Neutrophil (primary cell): ENCODE data around the gene SEC22C.

Experiments
- H3K27ac ChIP-seq: fragments of 200-600 bp; sonication (generic); 2 replicates; pipeline ENCODE4 v1.5.1; 2016; ENCODE audit warnings: mild to moderate bottlenecking, moderate library complexity
- H3K27me3 ChIP-seq: fragments of 200-600 bp; sonication (generic); 2 replicates; pipeline ENCODE4 v1.6.0; 2016; ENCODE audit warnings: mild to moderate bottlenecking
- H3K36me3 ChIP-seq: fragments of 200-600 bp; sonication (generic); 2 replicates; pipeline ENCODE4 v1.5.1; 2017
- H3K4me1 ChIP-seq, 2 experiments: fragments of 200-600 bp in 1 of 2; sonication (generic) in 1 of 2; 1 replicate in 1 of 2; 2 replicates in 1 of 2; pipeline versions ENCODE4 v1.5.1 to v1.6.1; 2013 to 2016; ENCODE audit warnings: low read depth in 1 of 2, low read length in 1 of 2, mild to moderate bottlenecking in 1 of 2, moderate library complexity in 1 of 2; ENCODE audit not compliant: control insufficient read depth in 1 of 2, insufficient read depth in 1 of 2
- H3K4me3 ChIP-seq, 2 experiments: fragments of 200-600 bp in 1 of 2; sonication (generic) in 1 of 2; 1 replicate in 1 of 2; 2 replicates in 1 of 2; pipeline ENCODE4 v1.5.1; 2013 to 2016; ENCODE audit warnings: low read depth in 1 of 2, low read length in 1 of 2, mild to moderate bottlenecking in 1 of 2, moderate library complexity in 1 of 2
- H3K9me3 ChIP-seq: fragments of 200-600 bp; sonication (generic); 2 replicates; pipeline ENCODE4 v1.5.1; 2016
- TF ChIP-seq, protein P1 (sequence below): fragments of 200-600 bp; sonication (generic); IDR thresholded peaks from 2 replicates; pipeline ENCODE4 v1.5.1; 2016; ENCODE audit warnings: antibody characterized with exemption

SEC22C gene

DNA sequence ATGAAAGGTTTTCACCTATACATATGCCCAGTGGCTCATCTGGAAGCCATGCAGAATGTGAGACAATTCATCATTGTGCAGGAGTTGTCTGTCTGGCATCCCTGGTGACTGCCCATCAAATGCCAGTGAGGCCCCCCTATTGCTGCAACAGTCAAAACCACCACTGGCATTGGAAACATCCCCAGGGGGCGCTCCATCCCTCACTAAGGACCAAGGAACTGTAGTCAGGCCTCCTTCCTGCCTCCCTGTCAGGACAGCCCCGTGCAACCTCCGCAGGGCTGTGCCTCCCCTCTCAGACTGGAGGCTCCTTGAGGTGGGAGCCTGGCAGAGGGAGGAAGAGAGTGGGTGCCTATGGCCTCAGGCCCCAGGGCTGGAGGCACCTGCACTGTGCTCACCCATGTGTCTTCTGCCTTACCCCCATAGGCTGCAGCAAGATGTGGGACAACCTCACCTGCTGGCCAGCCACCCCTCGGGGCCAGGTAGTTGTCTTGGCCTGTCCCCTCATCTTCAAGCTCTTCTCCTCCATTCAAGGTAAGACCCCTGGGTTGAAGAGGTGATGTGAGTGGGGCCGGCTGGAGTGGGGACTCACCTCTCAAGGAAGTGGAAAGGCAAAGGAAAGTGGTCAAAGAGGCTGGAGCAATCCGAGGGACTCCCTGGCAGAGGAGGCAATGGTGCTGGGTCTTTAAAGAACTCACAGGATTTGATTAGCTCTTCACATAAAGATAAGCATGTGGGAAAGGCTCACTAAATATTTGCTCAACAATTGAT lies 62.8 kb downstream of the SEC22C start:
- Histone ChIP-seq H3K4me1 (no peaks in the 10 kb centered on the region), H3K27me3 (no peaks in the 10 kb centered on the region), H3K4me3 (no peak overlapping the region), H3K36me3 (no peaks in the 10 kb centered on the region), H3K9me3 (no peaks in the 10 kb centered on the region), H3K27ac (no peak overlapping the region)
- TF ChIP-seq, protein P1, sequence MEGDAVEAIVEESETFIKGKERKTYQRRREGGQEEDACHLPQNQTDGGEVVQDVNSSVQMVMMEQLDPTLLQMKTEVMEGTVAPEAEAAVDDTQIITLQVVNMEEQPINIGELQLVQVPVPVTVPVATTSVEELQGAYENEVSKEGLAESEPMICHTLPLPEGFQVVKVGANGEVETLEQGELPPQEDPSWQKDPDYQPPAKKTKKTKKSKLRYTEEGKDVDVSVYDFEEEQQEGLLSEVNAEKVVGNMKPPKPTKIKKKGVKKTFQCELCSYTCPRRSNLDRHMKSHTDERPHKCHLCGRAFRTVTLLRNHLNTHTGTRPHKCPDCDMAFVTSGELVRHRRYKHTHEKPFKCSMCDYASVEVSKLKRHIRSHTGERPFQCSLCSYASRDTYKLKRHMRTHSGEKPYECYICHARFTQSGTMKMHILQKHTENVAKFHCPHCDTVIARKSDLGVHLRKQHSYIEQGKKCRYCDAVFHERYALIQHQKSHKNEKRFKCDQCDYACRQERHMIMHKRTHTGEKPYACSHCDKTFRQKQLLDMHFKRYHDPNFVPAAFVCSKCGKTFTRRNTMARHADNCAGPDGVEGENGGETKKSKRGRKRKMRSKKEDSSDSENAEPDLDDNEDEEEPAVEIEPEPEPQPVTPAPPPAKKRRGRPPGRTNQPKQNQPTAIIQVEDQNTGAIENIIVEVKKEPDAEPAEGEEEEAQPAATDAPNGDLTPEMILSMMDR = no peak

DNA sequence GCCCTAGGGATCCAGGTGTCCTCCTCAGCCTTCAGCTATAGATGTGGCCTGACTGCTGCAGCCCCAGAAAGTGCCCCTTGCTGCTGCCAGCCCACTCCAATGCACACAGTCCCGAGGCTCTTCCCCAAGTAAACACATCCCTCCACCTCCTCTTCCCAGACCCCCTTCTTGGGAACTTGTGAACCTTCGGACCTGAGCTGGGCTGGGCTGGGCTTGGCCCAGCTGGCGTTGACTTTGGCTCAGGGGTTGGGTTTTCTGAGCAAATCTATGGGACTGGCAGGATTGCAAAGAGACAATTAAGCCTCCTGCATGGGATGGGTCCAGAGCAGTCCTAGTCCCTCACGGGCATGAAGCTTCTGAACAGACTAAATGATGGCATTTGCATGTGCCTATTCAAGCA lies 64.7 kb downstream of the SEC22C start:
- H3K4me1 ChIP-seq = no peaks in the 10 kb centered on the region
- no peaks in the 10 kb centered on the region for H3K27me3 ChIP-seq
- H3K36me3 ChIP-seq = no peaks in the 10 kb centered on the region
- no peak overlapping the region for H3K4me3 ChIP-seq
- no peak overlapping the region for H3K27ac ChIP-seq
- no peaks in the 10 kb centered on the region for H3K9me3 ChIP-seq
- TF ChIP-seq, protein P1 = no peak

DNA sequence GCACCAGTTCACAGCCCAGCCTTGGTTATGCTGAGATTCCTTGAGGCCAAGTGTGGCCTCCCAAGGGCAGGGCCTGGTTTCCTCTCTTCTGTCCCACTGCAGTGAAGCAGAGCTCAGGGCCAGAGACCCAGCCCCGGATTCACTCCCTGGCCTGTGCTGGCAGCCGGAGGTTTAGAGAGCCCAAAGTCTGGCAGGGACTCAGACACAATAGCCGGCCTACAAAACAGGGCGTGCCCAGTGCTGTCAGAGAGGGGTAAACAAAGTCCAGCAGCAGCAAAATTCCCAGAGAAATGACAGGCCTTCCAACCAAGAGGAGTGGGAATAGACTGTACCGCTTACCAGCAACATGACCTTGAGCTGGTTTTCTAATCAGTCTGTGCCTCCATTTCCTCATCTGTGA lies 65.3 kb downstream of the SEC22C start:
- Histone ChIP-seq H3K36me3 (no peaks in the 10 kb centered on the region), H3K27ac (no peak overlapping the region), H3K4me3 (no peak overlapping the region), H3K27me3 (no peaks in the 10 kb centered on the region), H3K9me3 (no peaks in the 10 kb centered on the region), H3K4me1 (no peaks in the 10 kb centered on the region)
- TF ChIP-seq, protein P1 = no peak

DNA sequence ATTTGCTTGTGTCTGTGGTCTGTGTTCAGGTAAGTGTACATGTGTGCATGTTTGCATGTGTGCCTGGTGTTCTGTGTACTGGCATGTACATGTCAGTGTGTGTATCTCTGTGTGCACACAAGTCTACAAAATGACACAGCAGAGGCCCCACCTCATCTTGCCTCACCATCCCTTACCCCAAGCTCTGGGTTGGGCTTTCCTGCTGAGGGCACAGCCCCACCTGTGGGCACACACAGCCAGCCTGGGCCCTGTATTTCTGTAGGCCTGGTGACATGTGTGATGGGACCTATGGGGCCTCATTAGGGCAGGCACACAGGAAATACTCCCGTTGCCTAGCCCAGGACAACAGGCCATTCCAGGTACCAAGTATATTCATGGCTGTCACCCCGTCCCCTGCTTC lies 65.8 kb downstream of the SEC22C start:
- H3K4me1 ChIP-seq = no peaks in the 10 kb centered on the region
- TF ChIP-seq, protein P1 = no peak
- no peaks in the 10 kb centered on the region for H3K9me3 ChIP-seq
- H3K27me3 ChIP-seq = no peaks in the 10 kb centered on the region
- H3K36me3 ChIP-seq = no peaks in the 10 kb centered on the region
- H3K27ac ChIP-seq = no peak overlapping the region
- H3K4me3 ChIP-seq = no peak overlapping the region

DNA sequence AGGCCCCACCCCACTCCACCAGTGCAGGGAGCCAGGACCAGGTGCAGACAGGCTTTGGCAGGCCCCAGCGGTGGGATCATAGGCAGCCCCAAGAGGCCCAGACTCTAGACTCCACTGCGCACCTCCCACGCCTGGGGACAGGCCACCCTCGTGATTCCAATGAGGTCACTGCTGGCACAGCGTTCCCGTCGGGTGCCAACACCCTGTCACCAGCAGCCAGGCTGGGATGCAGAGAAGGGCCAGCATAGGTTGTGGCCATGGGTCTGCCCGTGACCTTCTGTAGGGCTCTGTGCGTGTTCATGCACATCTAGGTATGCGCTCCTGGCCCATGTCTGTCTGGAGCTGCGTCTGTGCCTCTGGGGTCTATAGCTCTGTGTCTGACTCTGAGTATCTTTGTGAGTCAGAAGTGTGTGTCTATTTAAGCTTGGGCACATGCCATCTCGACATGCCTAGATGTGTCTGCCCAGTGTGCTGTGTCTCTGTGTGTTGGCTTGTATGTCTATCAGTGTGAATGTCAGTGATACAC lies 66.3 kb downstream of the SEC22C start:
- H3K4me3 ChIP-seq = no peak overlapping the region
- H3K9me3 ChIP-seq = no peaks in the 10 kb centered on the region
- H3K4me1 ChIP-seq = no peaks in the 10 kb centered on the region
- H3K27ac ChIP-seq = no peak overlapping the region
- H3K36me3 ChIP-seq = no peaks in the 10 kb centered on the region
- TF ChIP-seq, protein P1 = no peak
- no peaks in the 10 kb centered on the region for H3K27me3 ChIP-seq
